Vagina (tissue), 2 donors: ENCODE results near the gene CCDC18.

Source experiments
- POLR2A ChIP-seq, 2 donors: fragments of 450-650 bp; IDR thresholded peaks; one replicate each; pipeline ENCODE4 v1.6.1; 2017; ENCODE audit warnings: antibody characterized with exemption in 2 of 2, mild to moderate bottlenecking in 2 of 2, moderate library complexity in 2 of 2
- POLR2AphosphoS5 ChIP-seq, 2 donors: sonication (generic); formaldehyde crosslinking; IDR thresholded peaks; one replicate each; pipeline ENCODE4 v1.9.0; 2017; ENCODE audit warnings: antibody characterized with exemption in 2 of 2, mild to moderate bottlenecking in 2 of 2, low read depth in 1 of 2; ENCODE audit not compliant: insufficient read depth in 1 of 2
- TF ChIP-seq, protein P1 (sequence below), 3 experiments: fragments of 450-650 bp in 2 of 3; fragments of 200-600 bp in 1 of 3; sonication (generic) in 1 of 3; IDR thresholded peaks; one replicate each; pipeline ENCODE4 v1.5.1; 2017 to 2019; ENCODE audit warnings: antibody characterized with exemption in 3 of 3, mild to moderate bottlenecking in 2 of 3, moderate library complexity in 2 of 3

DNA sequence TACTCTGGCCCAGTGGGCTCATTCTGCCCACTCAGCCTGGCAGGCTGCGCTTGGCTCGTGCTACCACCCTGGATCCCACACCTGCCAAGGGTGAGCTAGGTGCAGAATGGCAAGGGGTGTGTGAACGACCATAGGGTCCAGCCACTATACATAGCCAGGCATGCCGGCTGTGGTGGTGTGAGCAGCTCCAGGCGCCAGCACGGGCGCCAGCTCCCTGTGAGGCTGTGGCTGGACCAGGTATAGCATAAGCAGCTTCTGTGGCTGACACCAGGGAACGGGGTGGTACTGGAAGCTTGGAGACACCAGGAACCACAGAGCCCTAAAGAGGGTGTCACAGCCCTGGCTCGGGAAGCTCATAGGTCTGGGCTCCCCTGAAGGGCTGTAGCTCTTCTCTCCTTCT lies 18.6 kb downstream of the CCDC18 start:
- TF ChIP-seq POLR2AphosphoS5 (IDR thresholded peaks at IDR 0.05; ENCODE audit: insufficient read depth in 1 of 2, low read depth in 1 of 2) (no peak), POLR2A (IDR thresholded peaks at IDR 0.05) (no peak)
- TF ChIP-seq, protein P1, sequence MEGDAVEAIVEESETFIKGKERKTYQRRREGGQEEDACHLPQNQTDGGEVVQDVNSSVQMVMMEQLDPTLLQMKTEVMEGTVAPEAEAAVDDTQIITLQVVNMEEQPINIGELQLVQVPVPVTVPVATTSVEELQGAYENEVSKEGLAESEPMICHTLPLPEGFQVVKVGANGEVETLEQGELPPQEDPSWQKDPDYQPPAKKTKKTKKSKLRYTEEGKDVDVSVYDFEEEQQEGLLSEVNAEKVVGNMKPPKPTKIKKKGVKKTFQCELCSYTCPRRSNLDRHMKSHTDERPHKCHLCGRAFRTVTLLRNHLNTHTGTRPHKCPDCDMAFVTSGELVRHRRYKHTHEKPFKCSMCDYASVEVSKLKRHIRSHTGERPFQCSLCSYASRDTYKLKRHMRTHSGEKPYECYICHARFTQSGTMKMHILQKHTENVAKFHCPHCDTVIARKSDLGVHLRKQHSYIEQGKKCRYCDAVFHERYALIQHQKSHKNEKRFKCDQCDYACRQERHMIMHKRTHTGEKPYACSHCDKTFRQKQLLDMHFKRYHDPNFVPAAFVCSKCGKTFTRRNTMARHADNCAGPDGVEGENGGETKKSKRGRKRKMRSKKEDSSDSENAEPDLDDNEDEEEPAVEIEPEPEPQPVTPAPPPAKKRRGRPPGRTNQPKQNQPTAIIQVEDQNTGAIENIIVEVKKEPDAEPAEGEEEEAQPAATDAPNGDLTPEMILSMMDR (IDR thresholded peaks at IDR 0.05), result no peak
